K562 (cell line): ENCODE measurements around the gene SYNRG.

Experiments used
- CCAR2 ChIP-seq: fragments of 200-400 bp; formaldehyde crosslinking; IDR thresholded peaks from 2 replicates; pipeline ENCODE4 v1.6.1; 2017; ENCODE audit warnings: mild to moderate bottlenecking, low read depth, low read length
- MAFK ChIP-seq: IDR thresholded peaks from 2 replicates; pipeline ENCODE4 v1.6.1; 2011; ENCODE audit warnings: low read length, improper control_type of control experiment
- MXI1 ChIP-seq: IDR thresholded peaks from 2 replicates; pipeline ENCODE4 v1.6.1; 2011; ENCODE audit warnings: low read depth, mild to moderate bottlenecking, improper control_type of control experiment, low read length
- RBM22 ChIP-seq: fragments of 200-400 bp; formaldehyde crosslinking; IDR thresholded peaks from 2 replicates; pipeline ENCODE4 v1.6.1; 2018; ENCODE audit warnings: low read length, low read depth; ENCODE audit not compliant: poor library complexity, severe bottlenecking
- ZNF408 ChIP-seq: fragments of 250-450 bp; sonication (Bioruptor Pico); IDR thresholded peaks from 2 replicates; pipeline ENCODE4 v1.4.0; 2020; ENCODE audit warnings: low read depth, mild to moderate bottlenecking, moderate library complexity
- TF ChIP-seq, protein P1 (sequence below): sonication (generic); formaldehyde crosslinking; IDR thresholded peaks from 2 replicates; pipeline ENCODE4 v1.8.1; 2023; ENCODE audit warnings: mild to moderate bottlenecking, missing genetic modification reagents
- TF ChIP-seq, protein P2 (sequence below), 3 experiments: IDR thresholded peaks in 2 of 3; conservative IDR thresholded peaks in 1 of 3; 2 replicates each; pipeline ENCODE4 v1.5.1; 2011 to 2012; ENCODE audit warnings: low read length in 3 of 3, mild to moderate bottlenecking in 3 of 3, control low read depth in 2 of 3, improper control_type of control experiment in 1 of 3, inconsistent platforms in 1 of 3, low read depth in 1 of 3, mixed read lengths in 1 of 3, moderate library complexity in 1 of 3; ENCODE audit not compliant: insufficient read depth in 2 of 3
- TF ChIP-seq, protein P3 (sequence below): sonication (generic); formaldehyde crosslinking; IDR thresholded peaks from 2 replicates; pipeline ENCODE4 v1.8.0; 2022; ENCODE audit warnings: mild to moderate bottlenecking, missing genetic modification reagents, borderline replicate concordance
- TF ChIP-seq, protein P4 (sequence below): sonication (generic); formaldehyde crosslinking; IDR thresholded peaks from 2 replicates; pipeline ENCODE4 v1.8.1; 2023; ENCODE audit warnings: mild to moderate bottlenecking, missing genetic modification reagents

DNA sequence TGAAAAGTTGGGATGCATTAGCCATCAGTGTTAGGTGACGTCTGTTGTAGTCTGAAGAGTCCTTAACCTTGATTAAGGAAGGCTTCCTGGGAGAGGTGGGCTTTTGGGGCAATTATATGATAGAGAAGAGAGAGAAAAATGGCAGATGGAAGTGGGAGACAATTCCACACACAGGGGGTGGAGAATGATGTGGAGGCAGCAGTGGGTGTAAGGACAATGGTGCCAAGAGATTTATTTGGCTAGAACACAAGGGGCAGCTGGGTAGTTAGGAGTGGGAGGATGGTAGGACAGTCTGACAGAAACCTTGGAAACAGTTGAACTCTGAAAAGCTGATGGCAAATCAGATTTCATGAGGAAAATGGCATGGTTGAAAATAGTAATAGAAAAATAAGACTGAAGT lies 130.2 kb downstream of the SYNRG start:
- TF ChIP-seq CCAR2 (no peak), RBM22 (no peak), MXI1 (no peak), MAFK (no peak), ZNF408 (CRISPR knock-in tag) (no peak)
- TF ChIP-seq, protein P1, sequence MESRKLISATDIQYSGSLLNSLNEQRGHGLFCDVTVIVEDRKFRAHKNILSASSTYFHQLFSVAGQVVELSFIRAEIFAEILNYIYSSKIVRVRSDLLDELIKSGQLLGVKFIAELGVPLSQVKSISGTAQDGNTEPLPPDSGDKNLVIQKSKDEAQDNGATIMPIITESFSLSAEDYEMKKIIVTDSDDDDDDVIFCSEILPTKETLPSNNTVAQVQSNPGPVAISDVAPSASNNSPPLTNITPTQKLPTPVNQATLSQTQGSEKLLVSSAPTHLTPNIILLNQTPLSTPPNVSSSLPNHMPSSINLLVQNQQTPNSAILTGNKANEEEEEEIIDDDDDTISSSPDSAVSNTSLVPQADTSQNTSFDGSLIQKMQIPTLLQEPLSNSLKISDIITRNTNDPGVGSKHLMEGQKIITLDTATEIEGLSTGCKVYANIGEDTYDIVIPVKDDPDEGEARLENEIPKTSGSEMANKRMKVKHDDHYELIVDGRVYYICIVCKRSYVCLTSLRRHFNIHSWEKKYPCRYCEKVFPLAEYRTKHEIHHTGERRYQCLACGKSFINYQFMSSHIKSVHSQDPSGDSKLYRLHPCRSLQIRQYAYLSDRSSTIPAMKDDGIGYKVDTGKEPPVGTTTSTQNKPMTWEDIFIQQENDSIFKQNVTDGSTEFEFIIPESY (CRISPR knock-in tag), result no peak
- TF ChIP-seq, protein P2, sequence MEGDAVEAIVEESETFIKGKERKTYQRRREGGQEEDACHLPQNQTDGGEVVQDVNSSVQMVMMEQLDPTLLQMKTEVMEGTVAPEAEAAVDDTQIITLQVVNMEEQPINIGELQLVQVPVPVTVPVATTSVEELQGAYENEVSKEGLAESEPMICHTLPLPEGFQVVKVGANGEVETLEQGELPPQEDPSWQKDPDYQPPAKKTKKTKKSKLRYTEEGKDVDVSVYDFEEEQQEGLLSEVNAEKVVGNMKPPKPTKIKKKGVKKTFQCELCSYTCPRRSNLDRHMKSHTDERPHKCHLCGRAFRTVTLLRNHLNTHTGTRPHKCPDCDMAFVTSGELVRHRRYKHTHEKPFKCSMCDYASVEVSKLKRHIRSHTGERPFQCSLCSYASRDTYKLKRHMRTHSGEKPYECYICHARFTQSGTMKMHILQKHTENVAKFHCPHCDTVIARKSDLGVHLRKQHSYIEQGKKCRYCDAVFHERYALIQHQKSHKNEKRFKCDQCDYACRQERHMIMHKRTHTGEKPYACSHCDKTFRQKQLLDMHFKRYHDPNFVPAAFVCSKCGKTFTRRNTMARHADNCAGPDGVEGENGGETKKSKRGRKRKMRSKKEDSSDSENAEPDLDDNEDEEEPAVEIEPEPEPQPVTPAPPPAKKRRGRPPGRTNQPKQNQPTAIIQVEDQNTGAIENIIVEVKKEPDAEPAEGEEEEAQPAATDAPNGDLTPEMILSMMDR (IDR thresholded peaks at IDR 0.05 in 2 of 3, conservative IDR thresholded peaks at IDR 0.05 in 1 of 3; ENCODE audit: insufficient read depth in 2 of 3, low read depth in 1 of 3, low read length in 3 of 3), result no peak
- TF ChIP-seq, protein P3, sequence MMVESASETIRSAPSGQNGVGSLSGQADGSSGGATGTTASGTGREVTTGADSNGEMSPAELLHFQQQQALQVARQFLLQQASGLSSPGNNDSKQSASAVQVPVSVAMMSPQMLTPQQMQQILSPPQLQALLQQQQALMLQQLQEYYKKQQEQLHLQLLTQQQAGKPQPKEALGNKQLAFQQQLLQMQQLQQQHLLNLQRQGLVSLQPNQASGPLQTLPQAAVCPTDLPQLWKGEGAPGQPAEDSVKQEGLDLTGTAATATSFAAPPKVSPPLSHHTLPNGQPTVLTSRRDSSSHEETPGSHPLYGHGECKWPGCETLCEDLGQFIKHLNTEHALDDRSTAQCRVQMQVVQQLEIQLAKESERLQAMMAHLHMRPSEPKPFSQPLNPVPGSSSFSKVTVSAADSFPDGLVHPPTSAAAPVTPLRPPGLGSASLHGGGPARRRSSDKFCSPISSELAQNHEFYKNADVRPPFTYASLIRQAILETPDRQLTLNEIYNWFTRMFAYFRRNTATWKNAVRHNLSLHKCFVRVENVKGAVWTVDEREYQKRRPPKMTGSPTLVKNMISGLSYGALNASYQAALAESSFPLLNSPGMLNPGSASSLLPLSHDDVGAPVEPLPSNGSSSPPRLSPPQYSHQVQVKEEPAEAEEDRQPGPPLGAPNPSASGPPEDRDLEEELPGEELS (CRISPR knock-in tag), result no peak
- TF ChIP-seq, protein P4, sequence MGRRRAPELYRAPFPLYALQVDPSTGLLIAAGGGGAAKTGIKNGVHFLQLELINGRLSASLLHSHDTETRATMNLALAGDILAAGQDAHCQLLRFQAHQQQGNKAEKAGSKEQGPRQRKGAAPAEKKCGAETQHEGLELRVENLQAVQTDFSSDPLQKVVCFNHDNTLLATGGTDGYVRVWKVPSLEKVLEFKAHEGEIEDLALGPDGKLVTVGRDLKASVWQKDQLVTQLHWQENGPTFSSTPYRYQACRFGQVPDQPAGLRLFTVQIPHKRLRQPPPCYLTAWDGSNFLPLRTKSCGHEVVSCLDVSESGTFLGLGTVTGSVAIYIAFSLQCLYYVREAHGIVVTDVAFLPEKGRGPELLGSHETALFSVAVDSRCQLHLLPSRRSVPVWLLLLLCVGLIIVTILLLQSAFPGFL, result no peak
